ENCODE measurements around the gene KIAA1217.

Gene KIAA1217

GRCh38 chr10:24569828-24570657, 361.1 kb downstream of the KIAA1217 start:
- DNase-seq, result no peak

- no peak for DNase-seq
Measured at GRCh38 chr10:24570658-24571426, 361.9 kb downstream of the KIAA1217 start.

GRCh38 chr10:24571870-24572450, 363.0 kb downstream of the KIAA1217 start:
- DNase-seq, result no peak

- DNase-seq, result no peak
Measured at GRCh38 chr10:24574161-24574560, 365.2 kb downstream of the KIAA1217 start.

- DNase-seq, result no peak
Measured at GRCh38 chr10:24574578-24575155, 365.7 kb downstream of the KIAA1217 start.

GRCh38 chr10:24575481-24576002, 366.6 kb downstream of the KIAA1217 start:
- no peak for DNase-seq

GRCh38 chr10:24579448-24579847, 370.5 kb downstream of the KIAA1217 start:
- DNase-seq, result no peak

- no peak for DNase-seq
Measured at GRCh38 chr10:24579906-24580305, 371.0 kb downstream of the KIAA1217 start.

GRCh38 chr10:24589265-24589664, 380.3 kb downstream of the KIAA1217 start:
- no peak for DNase-seq

- no peak for DNase-seq
Measured at GRCh38 chr10:24590697-24591457, 381.9 kb downstream of the KIAA1217 start.

- DNase-seq, result no peak
Measured at GRCh38 chr10:24596217-24596930, 387.4 kb downstream of the KIAA1217 start.

- DNase-seq, result no peak
Measured at GRCh38 chr10:24597426-24597825, 388.5 kb downstream of the KIAA1217 start.
